Hepatocyte (in vitro differentiated cells): ENCODE results near the gene LAMB4. TPM values are rescaled to one million over a fixed set of nuclear protein-coding genes. Genes with fewer than 3 reads are reported as not detected.
A peak's percentile ranks its signal among the peaks of the same experiment; 100 is the strongest.

Source experiments
- DNase-seq: peaks from one replicate; pipeline ENCODE4 v3.0.0-alpha.2; 2016; ENCODE audit warnings: low spot score
- H2AFZ ChIP-seq: fragments of 200-600 bp; sonication (generic); 2 replicates; pipeline ENCODE4 v1.6.0; 2016; ENCODE audit warnings: antibody characterized with exemption, mild to moderate bottlenecking
- H3K27ac ChIP-seq: fragments of 200-600 bp; sonication (generic); 2 replicates; pipeline ENCODE4 v1.5.1; 2016; ENCODE audit warnings: mild to moderate bottlenecking
- H3K27me3 ChIP-seq: fragments of 200-600 bp; sonication (generic); 2 replicates; pipeline ENCODE4 v1.6.1; 2016
- H3K36me3 ChIP-seq: fragments of 200-600 bp; sonication (generic); replicated peaks from 2 replicates; pipeline ENCODE4 v1.5.1; 2016; ENCODE audit warnings: low read depth; ENCODE audit not compliant: insufficient read depth
- H3K4me1 ChIP-seq: fragments of 200-600 bp; sonication (generic); 2 replicates; pipeline ENCODE4 v1.5.1; 2016; ENCODE audit warnings: mild to moderate bottlenecking, moderate library complexity; ENCODE audit not compliant: insufficient read depth
- H3K4me2 ChIP-seq: fragments of 200-600 bp; sonication (generic); 2 replicates; pipeline ENCODE4 v1.6.0; 2016
- H3K4me3 ChIP-seq: fragments of 200-600 bp; sonication (generic); 2 replicates; pipeline ENCODE4 v1.5.1; 2016; ENCODE audit warnings: mild to moderate bottlenecking
- H3K79me2 ChIP-seq: fragments of 200-600 bp; sonication (generic); 2 replicates; pipeline ENCODE4 v1.6.0; 2017; ENCODE audit warnings: mild to moderate bottlenecking
- H3K9me2 ChIP-seq: fragments of 200-600 bp; sonication (generic); replicated peaks from 2 replicates; pipeline ENCODE4 v1.6.0; 2017; ENCODE audit warnings: mild to moderate bottlenecking; ENCODE audit not compliant: insufficient read depth
- H3K9me3 ChIP-seq: fragments of 200-600 bp; sonication (generic); 2 replicates; pipeline ENCODE4 v1.5.1; 2016; ENCODE audit warnings: low read depth, mild to moderate bottlenecking
- H4K20me1 ChIP-seq: fragments of 200-600 bp; sonication (generic); 2 replicates; pipeline ENCODE4 v1.6.0; 2016; ENCODE audit warnings: mild to moderate bottlenecking; ENCODE audit not compliant: insufficient read depth, poor library complexity, severe bottlenecking
- CTCF ChIP-seq: fragments of 200-600 bp; sonication (generic); IDR thresholded peaks from 2 replicates; pipeline ENCODE4 v1.5.1; 2016; ENCODE audit warnings: antibody characterized with exemption, mild to moderate bottlenecking; ENCODE audit not compliant: poor library complexity
- EZH2 ChIP-seq: fragments of 200-600 bp; sonication (generic); IDR thresholded peaks from 2 replicates; pipeline ENCODE4 v1.6.1; 2016; ENCODE audit warnings: antibody characterized with exemption, mild to moderate bottlenecking, borderline replicate concordance
- EZH2phosphoT487 ChIP-seq: fragments of 200-600 bp; sonication (generic); IDR thresholded peaks from one replicate; pipeline ENCODE4 v1.6.1; 2018; ENCODE audit warnings: antibody characterized with exemption, mild to moderate bottlenecking, low read depth, moderate library complexity; ENCODE audit not compliant: unreplicated experiment, severe bottlenecking
- WGBS: methylation state at CpG from one replicate; pipeline ENCODE4 v1.1.6; 2016; ENCODE audit warnings: low lambda C conversion rate; ENCODE audit errors: missing lambda C conversion rate; 5-methylcytosine and 5-hydroxymethylcytosine counted together
- polyA plus RNA-seq: library from polyadenylated mRNA; unstranded; fragments of >200 nt; fragmentation: Nextera tagmentation; extraction: Ambion mirVana; gene quantifications from 2 replicates; pipeline ENCODE4 v1.2.1, GENCODE V29; 2016
- total RNA-seq: library from RNA; depleted of rRNA; stranded (reverse); fragments of >200 nt; gene quantifications from 2 replicates; pipeline ENCODE4 v1.2.3, GENCODE V29; 2014

LAMB4 gene
- total and polyA plus RNA-seq, 2 experiments from 2014 or later = 1.3 to 1.9 TPM

- H3K4me3 ChIP-seq = no peak overlapping the region
- H4K20me1 ChIP-seq = no peaks in the 10 kb centered on the region
- DNase-seq = no peak
- H3K27me3 ChIP-seq = no peaks in the 10 kb centered on the region
- peaks cover 12% of the 10 kb centered on the region for H3K4me1 ChIP-seq
- WGBS = 97% methylated on average over 3 of the region's 3 CpGs
- no peak overlapping the region for H3K27ac ChIP-seq
- no peaks in the 10 kb centered on the region for H3K79me2 ChIP-seq
- no peak overlapping the region for H2AFZ ChIP-seq
- no peaks in the 10 kb centered on the region for H3K9me2 ChIP-seq
- H3K9me3 ChIP-seq = no peaks in the 10 kb centered on the region
- H3K36me3 ChIP-seq = no peaks in the 10 kb centered on the region
- H3K4me2 ChIP-seq = no peak overlapping the region
- TF ChIP-seq EZH2 (no peak), CTCF (no peak), EZH2phosphoT487 (no peak)
Measured at GRCh38 chr7:108101759-108102158, 28.4 kb downstream of the LAMB4 start.

GRCh38 chr7:108099713-108100112 is 30.4 kb downstream of the LAMB4 start:
- 85% methylated on average over 1 of the region's 1 CpG for WGBS
- Histone ChIP-seq H4K20me1 (no peaks in the 10 kb centered on the region), H3K27ac (no peak overlapping the region), H3K4me2 (no peak overlapping the region), H3K4me1 (peaks cover 28% of the 10 kb centered on the region), H3K79me2 (no peaks in the 10 kb centered on the region), H3K9me2 (no peaks in the 10 kb centered on the region), H3K36me3 (no peaks in the 10 kb centered on the region), H3K27me3 (no peaks in the 10 kb centered on the region), H3K4me3 (no peak overlapping the region), H3K9me3 (no peaks in the 10 kb centered on the region), H2AFZ (no peak overlapping the region)
- TF ChIP-seq EZH2phosphoT487 (no peak), CTCF (no peak), EZH2 (no peak)
- DNase-seq = no peak

- H4K20me1 ChIP-seq = no peaks in the 10 kb centered on the region
- H3K27me3 ChIP-seq = no peaks in the 10 kb centered on the region
- no peaks in the 10 kb centered on the region for H3K9me3 ChIP-seq
- no peak overlapping the region for H3K27ac ChIP-seq
- H3K4me1 ChIP-seq = peaks cover 34% of the 10 kb centered on the region
- no peaks in the 10 kb centered on the region for H3K9me2 ChIP-seq
- no peak overlapping the region for H3K4me3 ChIP-seq
- no peak for TF ChIP-seq EZH2phosphoT487
- peak; percentile 23 for TF ChIP-seq CTCF
- TF ChIP-seq EZH2 = no peak
- no peak for DNase-seq
- no peaks in the 10 kb centered on the region for H3K36me3 ChIP-seq
- 88% methylated on average over 7 of the region's 7 CpGs for WGBS
- H3K79me2 ChIP-seq = no peaks in the 10 kb centered on the region
- H2AFZ ChIP-seq = no peak overlapping the region
- H3K4me2 ChIP-seq = no peak overlapping the region
Measured at GRCh38 chr7:108097703-108098102, 32.5 kb downstream of the LAMB4 start.

- Histone ChIP-seq H3K4me3 (no peak overlapping the region), H3K27me3 (no peaks in the 10 kb centered on the region), H3K36me3 (no peaks in the 10 kb centered on the region), H4K20me1 (no peaks in the 10 kb centered on the region), H3K4me2 (no peak overlapping the region), H3K9me3 (no peaks in the 10 kb centered on the region), H2AFZ (no peak overlapping the region), H3K79me2 (no peaks in the 10 kb centered on the region), H3K4me1 (peaks cover 31% of the 10 kb centered on the region), H3K27ac (no peak overlapping the region), H3K9me2 (no peaks in the 10 kb centered on the region)
- no peak for TF ChIP-seq CTCF
- no peak for TF ChIP-seq EZH2phosphoT487
- DNase-seq = no peak
- 81% methylated on average over 4 of the region's 4 CpGs for WGBS
Measured at GRCh38 chr7:108096996-108097395, 33.2 kb downstream of the LAMB4 start.
